ENCODE measurements around the gene CBARP. TPM values are rescaled to one million over a fixed set of nuclear protein-coding genes. Genes with fewer than 3 reads are reported as not detected.

The CBARP gene
- polyA plus RNA-seq, 1 donor from 2014 or later = 18.2 TPM

DNA sequence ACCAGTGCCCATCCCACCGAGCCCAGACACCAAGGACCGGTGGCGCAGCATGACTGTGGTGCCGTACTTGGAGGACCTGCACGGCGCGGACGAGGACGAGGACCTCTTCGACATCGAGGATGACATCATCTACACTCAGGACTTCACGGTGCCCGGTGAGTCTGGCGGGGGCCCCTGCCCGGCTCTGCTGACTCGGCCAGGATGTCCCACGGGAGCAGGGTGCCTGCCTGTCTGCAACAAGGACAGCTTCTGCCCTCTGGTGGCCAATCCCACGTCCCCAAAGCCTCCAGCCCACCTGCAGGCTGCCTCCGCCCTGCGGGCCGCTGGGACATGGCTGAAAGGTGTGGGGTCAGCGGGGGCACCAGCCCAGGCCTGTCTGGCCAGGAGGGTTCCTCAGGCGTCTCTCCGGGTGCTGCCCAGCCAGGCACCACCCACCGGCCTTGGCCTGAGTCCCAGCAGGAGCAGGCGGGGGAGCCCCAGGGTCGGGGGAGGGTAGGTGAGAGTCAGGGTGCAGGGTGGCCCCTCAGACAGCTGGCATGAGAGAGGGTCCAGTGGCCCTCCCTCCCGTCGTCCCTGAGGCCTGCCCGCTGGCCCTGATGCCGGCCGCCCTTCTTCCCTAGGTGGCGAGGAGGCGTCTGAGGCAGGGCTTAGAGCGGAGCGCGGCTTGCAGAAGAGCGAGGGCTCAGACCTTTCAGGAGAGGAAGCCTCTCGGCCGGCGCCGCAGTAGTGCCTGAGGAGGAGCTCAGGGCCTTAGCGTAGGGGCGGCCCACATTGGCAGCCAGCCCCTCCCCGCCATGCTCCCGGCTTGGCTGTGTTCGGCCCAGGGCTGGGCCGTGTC is 14.6 kb downstream of the CBARP start:
- Histone ChIP-seq H3K4me2 (ENCODE audit: low read length) (no peak overlapping the region), H3K27ac (ENCODE audit: low read length) (no peak overlapping the region), H4K20me1 (ENCODE audit: insufficient read depth) (no peaks in the 10 kb centered on the region), H3K79me2 (replicated peaks; ENCODE audit: insufficient read depth, low read length) (no peaks in the 10 kb centered on the region), H3K9me2 (ENCODE audit: insufficient read depth, low read length) (no peaks in the 10 kb centered on the region), H3K9me3 (ENCODE audit: low read length) (no peaks in the 10 kb centered on the region), H3K9ac (ENCODE audit: low read length) (no peak overlapping the region), H2AFZ (ENCODE audit: low read depth, low read length) (no peak overlapping the region), H3F3A (ENCODE audit: insufficient read depth, low read length, poor library complexity, severe bottlenecking) (no peaks in the 10 kb centered on the region), H3K36me3 (ENCODE audit: insufficient read depth, low read length) (no peaks in the 10 kb centered on the region), H3K4me3 (ENCODE audit: low read length) (no peak overlapping the region), H3K27me3 (ENCODE audit: insufficient read depth, low read depth, low read length) (no peaks in the 10 kb centered on the region)
- TF ChIP-seq, protein P1, sequence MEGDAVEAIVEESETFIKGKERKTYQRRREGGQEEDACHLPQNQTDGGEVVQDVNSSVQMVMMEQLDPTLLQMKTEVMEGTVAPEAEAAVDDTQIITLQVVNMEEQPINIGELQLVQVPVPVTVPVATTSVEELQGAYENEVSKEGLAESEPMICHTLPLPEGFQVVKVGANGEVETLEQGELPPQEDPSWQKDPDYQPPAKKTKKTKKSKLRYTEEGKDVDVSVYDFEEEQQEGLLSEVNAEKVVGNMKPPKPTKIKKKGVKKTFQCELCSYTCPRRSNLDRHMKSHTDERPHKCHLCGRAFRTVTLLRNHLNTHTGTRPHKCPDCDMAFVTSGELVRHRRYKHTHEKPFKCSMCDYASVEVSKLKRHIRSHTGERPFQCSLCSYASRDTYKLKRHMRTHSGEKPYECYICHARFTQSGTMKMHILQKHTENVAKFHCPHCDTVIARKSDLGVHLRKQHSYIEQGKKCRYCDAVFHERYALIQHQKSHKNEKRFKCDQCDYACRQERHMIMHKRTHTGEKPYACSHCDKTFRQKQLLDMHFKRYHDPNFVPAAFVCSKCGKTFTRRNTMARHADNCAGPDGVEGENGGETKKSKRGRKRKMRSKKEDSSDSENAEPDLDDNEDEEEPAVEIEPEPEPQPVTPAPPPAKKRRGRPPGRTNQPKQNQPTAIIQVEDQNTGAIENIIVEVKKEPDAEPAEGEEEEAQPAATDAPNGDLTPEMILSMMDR (IDR thresholded peaks at IDR 0.05; ENCODE audit: poor library complexity, severe bottlenecking) = no peak
- TF ChIP-seq TAF1 (IDR thresholded peaks at IDR 0.05; ENCODE audit: low read depth) (no peak), EP300 (conservative IDR thresholded peaks at IDR 0.05; ENCODE audit: poor library complexity, severe bottlenecking) (no peak), RAD21 (conservative IDR thresholded peaks at IDR 0.05) (no peak), POLR2AphosphoS5 (IDR thresholded peaks at IDR 0.05) (no peak), SMC3 (conservative IDR thresholded peaks at IDR 0.05; ENCODE audit: poor library complexity) (no peak), MXI1 (conservative IDR thresholded peaks at IDR 0.05; ENCODE audit: poor library complexity, severe bottlenecking) (no peak), EZH2 (IDR thresholded peaks at IDR 0.05; ENCODE audit: borderline replicate concordance, insufficient read depth, low read length, poor library complexity, severe bottlenecking) (no peak)
- TF ChIP-seq, protein P2, sequence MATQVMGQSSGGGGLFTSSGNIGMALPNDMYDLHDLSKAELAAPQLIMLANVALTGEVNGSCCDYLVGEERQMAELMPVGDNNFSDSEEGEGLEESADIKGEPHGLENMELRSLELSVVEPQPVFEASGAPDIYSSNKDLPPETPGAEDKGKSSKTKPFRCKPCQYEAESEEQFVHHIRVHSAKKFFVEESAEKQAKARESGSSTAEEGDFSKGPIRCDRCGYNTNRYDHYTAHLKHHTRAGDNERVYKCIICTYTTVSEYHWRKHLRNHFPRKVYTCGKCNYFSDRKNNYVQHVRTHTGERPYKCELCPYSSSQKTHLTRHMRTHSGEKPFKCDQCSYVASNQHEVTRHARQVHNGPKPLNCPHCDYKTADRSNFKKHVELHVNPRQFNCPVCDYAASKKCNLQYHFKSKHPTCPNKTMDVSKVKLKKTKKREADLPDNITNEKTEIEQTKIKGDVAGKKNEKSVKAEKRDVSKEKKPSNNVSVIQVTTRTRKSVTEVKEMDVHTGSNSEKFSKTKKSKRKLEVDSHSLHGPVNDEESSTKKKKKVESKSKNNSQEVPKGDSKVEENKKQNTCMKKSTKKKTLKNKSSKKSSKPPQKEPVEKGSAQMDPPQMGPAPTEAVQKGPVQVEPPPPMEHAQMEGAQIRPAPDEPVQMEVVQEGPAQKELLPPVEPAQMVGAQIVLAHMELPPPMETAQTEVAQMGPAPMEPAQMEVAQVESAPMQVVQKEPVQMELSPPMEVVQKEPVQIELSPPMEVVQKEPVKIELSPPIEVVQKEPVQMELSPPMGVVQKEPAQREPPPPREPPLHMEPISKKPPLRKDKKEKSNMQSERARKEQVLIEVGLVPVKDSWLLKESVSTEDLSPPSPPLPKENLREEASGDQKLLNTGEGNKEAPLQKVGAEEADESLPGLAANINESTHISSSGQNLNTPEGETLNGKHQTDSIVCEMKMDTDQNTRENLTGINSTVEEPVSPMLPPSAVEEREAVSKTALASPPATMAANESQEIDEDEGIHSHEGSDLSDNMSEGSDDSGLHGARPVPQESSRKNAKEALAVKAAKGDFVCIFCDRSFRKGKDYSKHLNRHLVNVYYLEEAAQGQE (IDR thresholded peaks at IDR 0.05; ENCODE audit: borderline replicate concordance) = no peak

DNA sequence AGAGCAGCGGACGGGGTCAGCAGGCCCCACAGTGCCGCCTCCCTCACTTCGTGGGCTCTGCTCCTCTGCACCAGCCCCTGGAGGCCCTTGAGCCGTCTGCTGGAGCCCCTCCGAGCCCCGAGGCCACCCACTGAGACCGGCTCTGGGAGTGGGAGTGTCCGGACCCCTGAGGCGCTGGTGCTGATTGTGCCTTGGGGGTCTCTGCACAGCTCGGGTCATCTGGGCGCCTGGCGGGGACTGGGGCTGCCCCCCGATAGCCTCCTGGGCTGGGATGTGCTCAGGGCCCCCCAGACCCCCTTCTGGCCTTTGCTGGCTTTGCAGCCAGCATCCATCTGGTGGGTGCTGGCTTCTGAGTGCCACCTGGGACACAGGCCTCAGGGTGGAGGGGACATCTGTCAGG is 15.4 kb downstream of the CBARP start:
- Histone ChIP-seq H3F3A (ENCODE audit: insufficient read depth, low read length, poor library complexity, severe bottlenecking) (no peaks in the 10 kb centered on the region), H2AFZ (ENCODE audit: low read depth, low read length) (no peak overlapping the region), H3K9me3 (ENCODE audit: low read length) (no peaks in the 10 kb centered on the region), H3K4me3 (ENCODE audit: low read length) (no peak overlapping the region), H3K36me3 (ENCODE audit: insufficient read depth, low read length) (no peaks in the 10 kb centered on the region), H3K9me2 (ENCODE audit: insufficient read depth, low read length) (no peaks in the 10 kb centered on the region), H3K9ac (ENCODE audit: low read length) (no peak overlapping the region), H3K27ac (ENCODE audit: low read length) (no peak overlapping the region), H3K79me2 (replicated peaks; ENCODE audit: insufficient read depth, low read length) (no peaks in the 10 kb centered on the region), H3K27me3 (ENCODE audit: insufficient read depth, low read depth, low read length) (no peaks in the 10 kb centered on the region), H3K4me2 (ENCODE audit: low read length) (no peak overlapping the region), H4K20me1 (ENCODE audit: insufficient read depth) (no peaks in the 10 kb centered on the region)
- no peak for TF ChIP-seq MXI1 (conservative IDR thresholded peaks at IDR 0.05; ENCODE audit: poor library complexity, severe bottlenecking)
- TF ChIP-seq EZH2 (IDR thresholded peaks at IDR 0.05; ENCODE audit: borderline replicate concordance, insufficient read depth, low read length, poor library complexity, severe bottlenecking) = no peak
- no peak for TF ChIP-seq EP300 (conservative IDR thresholded peaks at IDR 0.05; ENCODE audit: poor library complexity, severe bottlenecking)
- TF ChIP-seq TAF1 (IDR thresholded peaks at IDR 0.05; ENCODE audit: low read depth) = no peak
- TF ChIP-seq RAD21 (conservative IDR thresholded peaks at IDR 0.05) = no peak
- TF ChIP-seq SMC3 (conservative IDR thresholded peaks at IDR 0.05; ENCODE audit: poor library complexity) = no peak
- TF ChIP-seq, protein P2 (IDR thresholded peaks at IDR 0.05; ENCODE audit: borderline replicate concordance) = no peak
- TF ChIP-seq POLR2AphosphoS5 (IDR thresholded peaks at IDR 0.05) = no peak
- TF ChIP-seq, protein P1 (IDR thresholded peaks at IDR 0.05; ENCODE audit: poor library complexity, severe bottlenecking) = no peak
